Cardiac muscle cell (in vitro differentiated cells and primary cell): ENCODE results near the gene FUNDC2. TPM values are rescaled to one million over a fixed set of nuclear protein-coding genes. Genes with fewer than 3 reads are reported as not detected.

Experiments used
- DNase-seq, 2 donors: peaks; one replicate each; pipeline versions ENCODE4 v3.0.0 to v3.0.0-alpha.2; 2010 to 2017; ENCODE audit warnings: low read depth in 1 of 2, low spot score in 1 of 2
- H3K27ac ChIP-seq: fragments of 200-600 bp; sonication (generic); 2 replicates; pipeline ENCODE4 v1.5.1; 2016
- H3K27me3 ChIP-seq: fragments of 200-600 bp; sonication (generic); 2 replicates; pipeline ENCODE4 v1.6.0; 2016; ENCODE audit warnings: control low read depth
- H3K36me3 ChIP-seq: fragments of 200-600 bp; sonication (generic); 2 replicates; pipeline ENCODE4 v1.5.1; 2016; ENCODE audit warnings: control low read depth
- H3K4me1 ChIP-seq: fragments of 200-600 bp; sonication (generic); 2 replicates; pipeline ENCODE4 v1.8.1; 2017; ENCODE audit warnings: low read depth, mild to moderate bottlenecking, mixed run types
- H3K4me3 ChIP-seq: fragments of 200-600 bp; sonication (generic); 2 replicates; pipeline ENCODE4 v1.5.1; 2016; ENCODE audit warnings: mild to moderate bottlenecking
- H3K9me3 ChIP-seq: fragments of 200-600 bp; sonication (generic); 2 replicates; pipeline ENCODE4 v1.5.1; 2017; ENCODE audit warnings: low read depth, mild to moderate bottlenecking, control low read depth
- CTCF ChIP-seq: IDR thresholded peaks from 2 replicates; pipeline ENCODE4 v1.5.1; 2012; ENCODE audit warnings: low read depth, mild to moderate bottlenecking, low read length
- polyA plus RNA-seq: library from polyadenylated mRNA; unstranded; fragments of >200 nt; fragmentation: Nextera tagmentation; extraction: Ambion mirVana; gene quantifications from 2 replicates; pipeline ENCODE4 v1.2.1, GENCODE V29; 2016
- total RNA-seq: library from RNA; depleted of rRNA; stranded (reverse); fragments of >200 nt; gene quantifications from 2 replicates; pipeline ENCODE4 v1.2.3, GENCODE V29; 2016

Gene FUNDC2
- total and polyA plus RNA-seq, 2 experiments from 2014 or later, result 51.0 to 126 TPM

GRCh38 chrX:155055494-155055893 is 28.9 kb downstream of the FUNDC2 start:
- Histone ChIP-seq H3K4me1 (no peaks in the 10 kb centered on the region), H3K27ac (no peak overlapping the region), H3K4me3 (no peak overlapping the region), H3K9me3 (no peaks in the 10 kb centered on the region), H3K36me3 (peaks cover 3% of the 10 kb centered on the region), H3K27me3 (no peaks in the 10 kb centered on the region)
- DNase-seq, result no peak
- TF ChIP-seq CTCF, result no peak

GRCh38 chrX:155056471-155056870 is 29.8 kb downstream of the FUNDC2 start:
- DNase-seq, result no peak
- H3K36me3 ChIP-seq, result peaks cover 3% of the 10 kb centered on the region
- no peaks in the 10 kb centered on the region for H3K27me3 ChIP-seq
- no peak for TF ChIP-seq CTCF
- H3K27ac ChIP-seq, result peak overlapping the region; percentile 80
- no peak overlapping the region for H3K4me3 ChIP-seq
- H3K9me3 ChIP-seq, result no peaks in the 10 kb centered on the region
- no peaks in the 10 kb centered on the region for H3K4me1 ChIP-seq

- Histone ChIP-seq H3K36me3 (peaks cover 3% of the 10 kb centered on the region), H3K27me3 (no peaks in the 10 kb centered on the region), H3K9me3 (no peaks in the 10 kb centered on the region), H3K27ac (peak overlapping the region; percentile 80), H3K4me1 (no peaks in the 10 kb centered on the region), H3K4me3 (no peak overlapping the region)
- peak; percentile 68 for TF ChIP-seq CTCF
- peak; percentile 73 to 85 for DNase-seq
Measured at GRCh38 chrX:155056877-155057792, 30.5 kb downstream of the FUNDC2 start.

- Histone ChIP-seq H3K4me1 (no peaks in the 10 kb centered on the region), H3K27me3 (no peaks in the 10 kb centered on the region), H3K4me3 (no peak overlapping the region), H3K9me3 (no peaks in the 10 kb centered on the region), H3K27ac (no peak overlapping the region), H3K36me3 (peaks cover 3% of the 10 kb centered on the region)
- TF ChIP-seq CTCF, result no peak
- DNase-seq, result no peak
Measured at GRCh38 chrX:155061760-155062159, 35.1 kb downstream of the FUNDC2 start.

GRCh38 chrX:155065035-155065734 is 38.5 kb downstream of the FUNDC2 start:
- Histone ChIP-seq H3K4me1 (no peaks in the 10 kb centered on the region), H3K4me3 (no peak overlapping the region), H3K36me3 (peaks cover under 1% of the 10 kb centered on the region), H3K9me3 (no peaks in the 10 kb centered on the region), H3K27ac (no peak overlapping the region), H3K27me3 (no peaks in the 10 kb centered on the region)
- TF ChIP-seq CTCF, result no peak
- peak in 1 of 2 donors; percentile 72 for DNase-seq
